NCI-H524 treated with DMSO at 0.1 percent for 48 hours (cell line): ENCODE results near the gene USP15.

Experiments
- DNase-seq: peaks from one replicate; lab custom pipeline; 2025; lab: John Stamatoyannopoulos, UW

USP15 gene

DNA sequence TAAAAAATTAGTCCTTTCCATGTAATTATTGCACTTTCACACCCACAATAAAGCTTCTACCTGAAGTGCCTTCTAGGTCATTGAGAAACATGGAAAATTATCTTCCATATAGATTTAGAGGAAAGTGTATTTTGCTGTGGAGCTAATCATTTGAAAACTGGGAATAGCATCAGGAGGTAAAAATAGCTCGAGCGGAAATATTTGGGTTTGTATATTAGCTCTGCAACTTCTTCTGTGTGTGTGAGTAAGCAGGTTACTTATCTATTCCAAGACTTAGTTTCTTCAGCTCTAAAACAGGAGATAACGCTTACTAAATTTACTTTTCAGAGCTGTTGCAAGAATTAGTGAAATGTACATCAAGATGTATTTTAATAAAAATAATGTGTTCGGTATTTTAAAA lies 111.5 kb downstream of the USP15 start:
- no peak for DNase-seq

DNA sequence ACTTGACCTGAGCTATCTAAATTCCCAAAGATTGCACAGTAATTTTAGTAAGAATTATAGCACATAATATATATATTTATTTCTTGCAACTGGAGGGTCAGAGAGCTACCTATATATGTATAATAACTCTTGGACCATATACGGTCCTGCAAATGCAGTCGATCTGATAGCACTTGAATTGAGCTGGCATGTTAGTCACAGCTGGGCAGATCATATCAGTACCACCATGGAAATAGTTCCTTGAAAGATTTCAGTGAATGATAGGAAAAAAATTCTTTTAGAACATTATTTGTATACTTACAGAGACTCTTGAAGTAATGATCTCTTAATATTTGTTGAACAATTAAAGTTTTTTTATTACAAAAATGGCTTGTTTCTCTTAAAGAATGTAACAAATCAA lies 111.9 kb downstream of the USP15 start:
- DNase-seq = no peak

DNA sequence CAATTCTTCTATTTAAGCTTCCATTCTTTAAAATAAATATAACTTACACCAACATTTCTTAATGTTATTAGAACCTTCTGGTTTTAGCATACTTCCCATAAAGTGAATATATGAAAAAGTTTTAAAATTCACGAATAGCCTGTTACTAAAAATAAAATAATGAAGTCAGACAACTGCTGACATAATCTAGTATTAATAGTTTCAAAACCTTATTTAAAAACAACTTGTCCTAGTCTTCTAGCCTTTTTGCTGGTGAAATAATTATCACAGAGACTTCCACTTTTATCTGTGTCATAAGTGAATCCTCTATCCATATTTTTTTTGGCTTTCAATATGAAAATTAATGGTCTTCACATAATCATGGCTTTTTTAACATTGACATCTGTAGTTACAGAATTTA lies 112.6 kb downstream of the USP15 start:
- DNase-seq = no peak

DNA sequence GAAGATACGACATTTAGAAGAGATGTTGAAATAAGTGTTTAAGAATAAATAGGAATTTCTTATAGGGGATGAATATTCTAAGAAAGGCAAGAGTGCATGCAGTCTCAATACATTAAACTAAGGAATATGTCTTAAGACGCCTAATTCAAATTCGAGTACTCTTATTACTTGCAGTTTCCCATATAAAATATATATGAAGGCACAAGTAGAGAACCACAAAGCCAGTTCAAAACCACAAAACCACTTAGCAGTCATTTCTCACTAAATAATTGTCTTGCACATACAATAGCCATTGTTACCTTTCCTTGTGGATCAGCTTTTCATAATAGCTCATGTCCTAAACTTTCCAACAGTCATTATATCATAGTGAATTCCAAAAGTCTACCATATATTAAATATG lies 115.4 kb downstream of the USP15 start:
- no peak for DNase-seq

DNA sequence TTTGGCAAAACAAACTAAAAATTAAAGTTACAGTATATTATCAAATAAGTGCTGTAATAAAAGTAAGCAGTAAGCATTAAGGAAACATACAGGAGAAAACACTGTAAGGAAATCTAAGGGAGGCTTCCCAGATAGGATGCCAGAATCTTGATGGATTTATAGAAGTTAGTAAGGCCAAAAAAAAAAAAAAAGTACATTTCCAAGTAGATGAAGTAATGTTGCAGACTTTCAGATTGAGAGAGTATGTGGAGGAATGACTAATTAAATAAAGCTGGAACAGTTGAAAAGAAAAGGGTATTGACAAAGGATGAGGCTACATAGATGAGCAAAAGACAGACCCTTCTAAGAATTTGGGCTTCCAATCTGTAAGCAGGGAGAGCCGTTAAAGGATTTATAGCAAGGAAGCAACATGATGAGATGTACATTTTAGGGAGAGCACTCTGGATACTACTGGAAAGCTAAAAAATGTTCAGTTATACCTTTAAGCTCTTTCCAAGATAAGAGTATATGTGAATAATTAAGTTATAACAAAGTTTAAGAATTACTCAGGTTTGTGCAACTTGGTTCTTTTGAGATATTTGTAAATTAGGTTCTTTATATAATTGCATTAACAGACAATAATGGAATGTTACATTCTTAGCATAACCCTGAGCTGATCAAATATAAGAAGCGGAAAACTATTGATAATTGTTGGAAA lies 119.0 kb downstream of the USP15 start:
- DNase-seq = no peak

DNA sequence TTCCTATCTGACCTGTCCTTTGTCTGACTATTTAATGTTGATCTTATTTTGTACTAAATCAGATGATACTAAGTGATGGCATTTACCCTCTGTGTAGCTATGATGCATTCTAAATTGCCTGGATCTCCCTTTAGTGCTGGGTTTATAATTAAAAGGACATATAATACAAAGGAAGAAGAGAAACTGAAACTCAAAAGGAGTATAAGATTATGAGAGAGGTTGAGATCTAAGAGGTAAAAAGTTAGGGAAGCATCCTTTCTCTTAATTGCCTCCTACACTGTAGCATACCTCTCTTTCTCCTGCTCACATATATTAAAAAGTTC lies 119.5 kb downstream of the USP15 start:
- DNase-seq = no peak

DNA sequence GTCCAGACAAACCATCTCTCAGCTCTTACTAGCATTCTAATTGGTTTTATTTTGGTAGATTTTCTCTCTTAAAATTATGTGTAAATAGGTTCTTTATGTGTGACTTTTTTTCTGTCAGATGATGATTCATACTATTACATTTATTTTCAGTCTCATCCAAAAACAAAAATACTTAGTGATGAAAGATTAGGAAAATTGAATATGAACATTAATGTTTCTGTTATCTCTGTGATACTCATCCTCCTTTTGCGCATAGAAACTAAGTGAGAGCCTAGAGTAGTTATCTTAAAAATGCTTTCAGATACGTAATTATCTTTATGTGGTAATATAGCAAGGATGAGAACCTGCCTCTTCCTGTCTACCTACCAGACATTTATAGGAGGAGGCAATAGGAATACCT lies 122.3 kb downstream of the USP15 start:
- no peak for DNase-seq

DNA sequence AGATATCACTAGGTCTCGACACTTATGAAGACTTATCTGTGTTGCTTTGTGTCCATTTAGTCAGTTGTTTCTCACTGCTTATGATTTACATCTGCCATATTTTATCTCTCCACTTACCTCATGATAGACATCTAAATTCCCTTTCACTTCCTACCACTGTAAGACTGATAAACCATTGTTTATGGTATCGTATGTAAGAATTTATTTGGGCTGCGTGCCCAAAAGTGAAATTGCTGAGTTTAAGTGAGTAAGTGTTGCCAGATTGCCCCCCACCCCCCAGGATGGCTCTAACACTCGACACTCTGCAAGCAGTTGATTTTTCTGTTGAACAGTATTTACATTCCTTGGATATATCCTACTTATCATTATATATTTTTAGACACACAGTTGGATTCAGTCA lies 136.5 kb downstream of the USP15 start:
- DNase-seq = no peak

DNA sequence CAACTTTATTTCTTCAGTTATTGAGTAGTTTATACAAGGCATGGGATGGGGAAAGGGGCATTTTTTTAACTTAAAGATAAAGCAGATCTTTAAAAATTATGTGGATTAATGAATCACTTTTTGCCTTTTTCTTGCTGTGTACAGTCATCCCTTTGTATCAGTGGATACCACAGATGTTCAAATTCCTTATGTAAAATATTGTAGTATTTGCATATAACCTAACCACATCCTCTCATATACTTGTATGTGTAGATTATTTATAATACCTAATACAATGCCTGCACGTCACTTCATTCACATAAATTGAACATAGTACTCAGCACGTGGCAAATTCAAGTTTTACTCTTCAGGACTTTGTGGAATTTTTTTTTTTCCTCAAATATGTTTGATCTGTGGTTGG lies 139.9 kb downstream of the USP15 start:
- no peak for DNase-seq

DNA sequence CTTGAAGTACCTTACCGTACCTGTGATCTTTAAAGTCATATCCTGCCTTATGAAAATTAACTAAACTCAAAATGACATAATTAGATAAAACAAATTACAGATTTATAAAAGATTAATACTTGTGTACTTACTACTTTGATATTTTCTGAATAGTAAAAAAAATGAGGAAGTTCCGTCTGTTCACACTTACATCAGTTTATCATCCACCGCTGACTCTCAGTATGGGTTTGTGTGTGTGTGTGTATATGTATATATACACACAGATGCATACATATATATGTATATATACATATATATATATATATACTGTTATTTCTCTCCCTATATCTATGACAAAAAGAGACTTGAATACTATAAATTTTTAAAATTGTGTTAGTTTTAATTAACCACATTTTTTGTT lies 141.4 kb downstream of the USP15 start:
- no peak for DNase-seq

DNA sequence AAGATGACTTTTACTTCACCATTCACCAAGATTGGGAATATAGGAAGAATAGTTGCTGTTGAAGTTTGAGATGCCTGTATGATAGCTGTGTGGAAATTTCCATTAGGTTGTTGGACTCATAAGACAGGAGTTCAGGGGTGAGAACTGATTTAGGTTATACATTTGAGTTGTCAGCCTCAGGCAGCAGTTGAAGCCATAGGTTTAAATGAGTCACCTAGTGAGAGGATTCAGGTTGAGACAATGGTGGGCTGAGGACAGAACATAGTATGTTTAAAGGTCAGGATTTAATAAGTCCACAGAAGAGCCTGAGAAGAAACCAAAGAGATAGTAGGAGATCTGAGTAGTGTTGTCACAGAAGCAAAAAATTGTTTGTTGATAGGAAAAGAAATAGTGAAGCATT lies 142.8 kb downstream of the USP15 start:
- no peak for DNase-seq

DNA sequence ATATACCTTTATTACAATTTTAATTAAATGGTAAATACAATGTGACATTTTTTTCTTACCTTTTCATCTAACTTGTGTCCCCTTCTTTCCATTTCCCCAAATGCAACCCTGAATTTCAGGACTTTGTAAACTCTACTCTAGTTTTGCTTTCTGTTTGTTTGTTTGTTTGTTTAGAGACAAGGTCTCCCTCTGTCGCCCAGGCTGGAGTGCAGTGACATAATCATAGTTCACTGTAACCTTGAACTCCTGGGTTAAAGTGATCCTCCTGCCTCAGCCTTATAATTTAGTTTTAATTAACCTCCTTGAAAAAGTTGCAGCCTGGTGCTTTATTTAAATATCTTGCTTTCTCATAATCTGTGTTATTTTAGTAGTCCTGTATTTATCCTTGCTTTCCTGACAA lies 147.4 kb downstream of the USP15 start:
- no peak for DNase-seq

DNA sequence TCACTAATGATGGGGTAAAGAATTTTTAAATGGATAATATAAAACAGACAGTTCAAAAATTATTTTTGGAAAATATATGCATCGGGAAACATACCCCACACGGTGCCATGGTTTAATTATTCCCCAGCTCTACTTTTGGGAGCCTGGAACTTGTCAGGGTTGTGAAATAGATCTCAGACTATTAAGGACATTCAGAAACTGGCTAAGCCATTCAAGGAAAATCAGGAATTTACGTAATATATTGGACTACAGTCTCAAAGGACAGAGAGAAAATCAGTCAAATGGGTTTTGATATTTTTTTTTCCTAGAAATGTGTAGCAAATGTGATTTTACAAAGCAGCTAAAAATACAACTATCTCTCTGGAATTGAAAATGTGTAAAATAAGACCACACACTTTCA lies 148.9 kb downstream of the USP15 start:
- DNase-seq = no peak

DNA sequence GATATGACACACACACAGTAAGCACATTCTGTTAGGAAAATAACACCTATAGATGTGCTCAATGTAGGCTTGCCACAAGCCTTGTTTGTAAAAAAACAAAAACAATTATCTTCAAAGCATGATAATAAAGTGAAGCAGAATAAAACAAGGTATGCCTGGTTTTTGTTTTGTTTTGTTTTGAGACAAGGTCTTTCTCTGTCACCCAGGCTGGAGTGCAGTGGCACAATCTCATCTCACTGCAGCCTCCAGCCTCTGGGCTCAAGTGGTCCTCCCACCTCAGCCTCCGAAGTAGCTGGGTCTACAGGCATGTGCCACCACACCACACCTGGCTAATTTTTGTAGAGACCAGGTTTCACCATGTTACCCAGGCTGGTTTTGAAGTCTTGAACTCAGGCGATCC lies 154.0 kb downstream of the USP15 start:
- DNase-seq = no peak

DNA sequence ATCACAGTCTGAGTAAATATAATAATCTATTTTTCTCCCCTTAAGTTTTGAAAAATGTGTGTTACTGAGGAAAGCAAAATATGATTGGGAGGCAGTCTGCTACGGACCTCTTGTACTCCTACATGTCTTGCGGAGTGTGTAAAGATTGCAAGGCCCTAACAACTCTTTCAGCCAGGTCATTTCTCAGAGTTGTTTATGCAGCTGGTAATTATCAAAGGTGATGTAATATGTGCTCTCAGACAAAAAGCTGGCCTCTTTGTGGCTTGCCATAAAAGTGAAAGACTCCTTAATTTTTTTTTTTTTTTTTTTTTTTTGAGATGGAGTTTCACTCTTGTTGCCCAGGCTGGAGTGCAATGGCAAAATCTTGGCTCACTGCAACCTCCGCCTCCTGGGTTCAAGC lies 165.9 kb downstream of the USP15 start:
- DNase-seq = no peak

DNA sequence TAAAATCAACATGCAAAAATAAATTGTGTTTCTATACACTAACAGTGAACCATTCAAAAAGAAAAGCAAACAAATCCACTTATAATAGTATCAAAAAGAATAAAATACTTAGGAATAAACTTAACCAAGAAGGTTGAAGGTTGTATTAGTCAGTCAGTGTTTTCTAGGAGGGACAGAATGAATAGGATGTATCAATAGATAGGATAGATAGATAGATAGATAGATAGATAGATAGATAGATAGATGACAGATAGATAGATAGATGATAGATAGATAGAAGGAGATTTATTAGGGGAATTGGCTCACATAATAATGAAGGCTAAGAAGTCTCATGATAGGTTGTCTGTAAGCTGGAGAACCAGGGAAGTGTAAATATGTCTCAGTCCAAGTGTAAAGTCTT lies 169.3 kb downstream of the USP15 start:
- DNase-seq = no peak

DNA sequence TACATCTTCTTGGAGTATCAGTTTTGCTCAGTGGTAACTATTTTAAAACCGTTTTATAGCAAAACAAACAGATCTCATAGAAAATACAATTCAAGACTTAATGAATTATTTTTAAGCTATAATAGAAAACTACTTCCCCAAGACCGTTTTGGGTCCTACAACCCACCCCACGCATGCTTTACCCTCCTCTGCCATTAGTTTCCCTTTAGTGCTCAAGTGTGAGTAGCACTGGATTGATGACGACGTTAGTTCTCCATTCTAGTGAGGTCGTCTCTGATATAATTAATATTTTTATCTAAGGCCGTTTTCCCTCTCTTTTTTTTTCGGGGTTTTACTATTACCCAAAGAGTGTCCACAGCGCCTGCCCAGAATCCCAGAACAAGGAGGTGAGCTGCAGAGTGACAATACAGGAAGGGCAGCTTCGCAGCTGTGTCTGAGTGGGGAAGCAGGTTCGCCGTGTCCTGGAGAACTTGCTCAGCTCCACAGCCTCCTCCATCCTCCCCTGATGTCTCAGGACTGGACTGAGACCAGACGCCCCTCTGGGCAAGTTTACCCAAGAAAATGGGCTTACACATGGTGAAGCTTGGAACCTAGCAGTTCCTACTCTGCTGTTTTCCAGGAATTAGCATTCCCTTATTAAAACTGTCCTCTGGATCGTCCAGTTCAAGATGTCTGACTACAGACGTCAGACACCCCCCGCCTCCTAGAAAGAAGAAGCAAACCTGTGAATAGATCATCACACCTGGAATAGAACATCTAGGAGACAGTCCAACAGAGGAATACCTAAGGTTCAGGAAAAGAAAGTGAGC lies 174.5 kb downstream of the USP15 start:
- DNase-seq = no peak

DNA sequence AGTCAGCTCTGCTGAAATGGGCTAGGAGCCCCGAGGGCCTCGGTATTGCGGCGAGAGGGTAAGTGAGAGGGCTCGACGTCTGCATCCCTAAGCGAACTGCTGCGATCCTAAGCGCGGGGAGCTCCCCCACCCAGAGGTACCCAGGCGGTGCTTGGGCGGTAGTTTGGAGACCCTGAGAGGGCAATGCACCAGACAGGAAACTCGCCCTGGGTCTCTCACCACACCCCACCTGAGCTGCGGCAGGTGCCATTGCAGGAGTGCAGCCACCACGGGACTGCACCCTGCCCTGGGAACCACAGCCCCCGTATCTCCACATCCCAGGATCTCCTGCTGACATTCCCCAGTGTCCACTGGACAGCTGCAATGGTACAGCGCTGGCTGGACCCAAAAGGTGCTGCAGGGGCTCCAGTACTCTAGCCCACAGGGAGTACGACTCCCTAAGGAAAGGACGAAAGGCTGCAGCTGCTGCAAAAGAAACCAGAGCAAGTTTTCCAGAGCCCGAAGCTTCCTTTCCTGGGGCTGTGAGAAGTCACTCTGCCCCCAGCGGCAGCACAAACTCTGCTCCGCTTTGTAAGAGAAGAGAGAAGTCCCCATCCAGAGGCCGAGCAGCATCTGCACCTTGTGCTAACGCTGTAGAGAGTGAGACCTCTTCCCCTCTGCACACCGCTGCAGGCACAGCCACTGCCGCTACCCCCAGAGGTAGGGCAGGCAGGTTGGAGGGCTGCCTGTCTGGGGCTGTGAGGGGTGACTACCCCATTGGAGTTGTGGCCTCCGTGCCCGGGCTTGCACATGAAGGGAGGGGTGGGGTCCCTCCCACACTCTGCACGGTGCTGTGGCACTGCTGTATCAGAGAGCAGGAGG lies 175.3 kb downstream of the USP15 start:
- DNase-seq = peak; percentile 5

DNA sequence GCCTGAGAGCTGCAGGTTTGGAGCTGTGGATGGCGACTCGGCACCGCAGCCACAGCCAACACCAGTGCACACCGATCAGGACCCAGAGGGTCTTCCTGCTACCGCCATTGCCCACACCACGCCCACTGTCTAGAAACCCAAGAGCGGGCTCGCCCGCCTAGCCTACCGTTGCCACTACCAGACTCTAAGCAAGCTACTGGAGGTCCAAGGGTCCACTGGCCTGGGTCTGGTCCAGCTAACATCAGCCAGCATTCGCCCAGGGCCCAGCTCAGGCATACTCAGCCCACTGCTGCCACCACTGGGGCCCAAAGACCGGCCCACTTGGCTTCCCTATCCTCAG lies 175.9 kb downstream of the USP15 start:
- DNase-seq = no peak

DNA sequence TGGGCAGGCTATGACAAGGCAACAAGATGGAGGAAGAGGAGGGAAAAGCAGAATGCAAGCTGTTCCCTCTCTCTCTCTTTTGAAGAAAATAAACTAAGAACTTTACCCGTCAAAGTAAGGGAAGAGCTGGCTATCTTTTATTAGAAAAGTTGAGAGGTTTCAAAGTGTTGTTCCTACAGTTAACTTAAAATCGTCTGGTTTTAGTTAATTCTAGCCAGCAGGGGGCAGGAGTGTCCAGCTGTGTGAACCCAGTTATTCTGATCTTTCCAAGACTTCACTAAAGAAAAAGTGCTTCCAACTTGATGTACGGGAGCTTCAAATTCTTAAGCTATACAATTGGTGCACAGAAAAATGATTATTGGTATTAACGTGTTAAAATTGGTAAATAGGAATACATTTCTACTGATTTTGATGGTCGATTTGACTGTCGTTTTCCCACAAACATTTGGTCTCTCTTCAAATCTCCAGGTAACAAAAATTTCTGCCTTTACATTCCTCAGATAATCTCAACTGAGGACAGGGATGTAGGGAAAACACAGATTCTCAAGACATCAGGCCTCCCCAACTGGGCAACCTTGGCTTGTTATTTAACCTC lies 178.0 kb downstream of the USP15 start:
- DNase-seq = no peak

DNA sequence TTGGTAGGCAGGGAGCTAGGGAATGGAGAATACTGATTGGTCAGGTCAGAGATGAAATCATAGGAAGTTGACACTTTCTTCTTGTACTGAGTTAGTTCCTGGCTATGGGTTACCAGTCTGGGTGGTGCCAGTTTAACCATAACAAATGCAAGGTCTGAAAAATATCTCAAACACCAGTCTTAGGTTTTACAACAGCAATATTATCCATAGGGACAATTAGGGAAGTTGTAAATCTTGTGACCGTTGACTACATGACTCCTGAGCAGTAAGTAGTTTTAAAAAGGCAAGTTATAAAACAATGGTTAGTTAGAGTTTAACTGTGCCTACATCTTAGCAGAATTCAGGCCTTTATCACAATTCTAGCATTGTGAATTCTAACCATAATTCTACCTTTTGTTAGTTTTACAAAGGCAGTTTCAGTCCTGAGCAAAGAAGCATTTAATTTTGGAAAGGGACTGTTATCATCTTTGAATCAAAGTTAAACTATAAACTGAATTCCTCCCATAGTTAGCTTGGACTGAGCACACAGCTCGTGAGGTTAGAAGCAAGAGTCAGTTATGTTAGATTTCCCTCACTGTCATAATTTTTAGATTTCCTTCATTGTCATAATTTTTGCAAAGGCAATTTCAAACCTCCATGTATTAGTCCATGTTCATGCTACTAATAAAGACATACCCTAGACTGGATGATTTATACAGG lies 186.7 kb downstream of the USP15 start:
- no peak for DNase-seq

DNA sequence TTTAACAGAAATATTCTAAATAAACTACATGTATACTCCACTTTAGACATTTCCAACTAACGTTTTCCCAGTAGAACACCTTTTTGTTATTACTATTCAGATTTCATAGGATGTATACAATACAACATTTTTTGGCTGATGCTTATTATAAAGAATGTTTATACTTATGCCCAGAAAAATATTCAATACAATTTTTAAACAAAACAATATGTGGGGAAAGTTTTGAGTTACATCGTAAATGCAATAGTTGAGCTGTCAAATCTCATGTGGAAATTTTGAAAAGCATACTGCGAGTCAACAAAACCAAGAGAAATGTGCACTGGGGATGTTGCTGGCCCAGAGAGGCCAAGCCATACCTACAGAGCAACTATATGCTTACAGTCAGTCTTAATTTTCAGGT lies 188.2 kb downstream of the USP15 start:
- DNase-seq = no peak
